Trophoblast cell (in vitro differentiated cells and primary cell): ENCODE measurements around the gene FUNDC1. TPM values are rescaled to one million over a fixed set of nuclear protein-coding genes. Genes with fewer than 3 reads are reported as not detected.

ENCODE experiments used
- DNase-seq, 2 donors: peaks; one replicate each; pipeline ENCODE4 v3.0.0-alpha.2; 2016
- H2AFZ ChIP-seq: 2 replicates; pipeline ENCODE4 v1.6.1; 2013; ENCODE audit warnings: low read length, moderate library complexity, mild to moderate bottlenecking; ENCODE audit not compliant: insufficient read depth, poor library complexity
- H2AK5ac ChIP-seq: 2 replicates; pipeline ENCODE4 v1.6.1; 2013; ENCODE audit warnings: mild to moderate bottlenecking, low read length
- H2BK120ac ChIP-seq: 2 replicates; pipeline ENCODE4 v1.6.1; 2013; ENCODE audit warnings: low read length, mild to moderate bottlenecking, moderate library complexity; ENCODE audit not compliant: insufficient read depth, poor library complexity
- H2BK12ac ChIP-seq: 2 replicates; pipeline ENCODE4 v1.6.1; 2013; ENCODE audit warnings: mild to moderate bottlenecking, low read length, moderate library complexity
- H2BK5ac ChIP-seq: 2 replicates; pipeline ENCODE4 v1.6.1; 2013; ENCODE audit warnings: low read length, low read depth, moderate library complexity, mild to moderate bottlenecking; ENCODE audit not compliant: poor library complexity
- H3K14ac ChIP-seq: 2 replicates; pipeline ENCODE4 v1.6.1; 2013; ENCODE audit warnings: mild to moderate bottlenecking, low read length
- H3K18ac ChIP-seq: 2 replicates; pipeline ENCODE4 v1.6.1; 2013; ENCODE audit warnings: mild to moderate bottlenecking, low read length
- H3K23ac ChIP-seq: 2 replicates; pipeline ENCODE4 v1.6.1; 2013; ENCODE audit warnings: low read length
- H3K27ac ChIP-seq: 2 replicates; pipeline ENCODE4 v1.5.1; 2013; ENCODE audit warnings: low read depth, mild to moderate bottlenecking, inconsistent platforms, low read length, moderate library complexity
- H3K27me3 ChIP-seq: 2 replicates; pipeline ENCODE4 v1.6.1; 2013; ENCODE audit warnings: inconsistent platforms, mild to moderate bottlenecking, low read length, moderate library complexity; ENCODE audit not compliant: insufficient read depth
- H3K36me3 ChIP-seq, 2 experiments: 1 replicate in 1 of 2; 2 replicates in 1 of 2; pipeline ENCODE4 v1.6.1; 2013; ENCODE audit warnings: low read length in 2 of 2, mild to moderate bottlenecking in 2 of 2, moderate library complexity in 1 of 2; ENCODE audit not compliant: insufficient read depth in 2 of 2, control insufficient read depth in 1 of 2
- H3K4ac ChIP-seq: 2 replicates; pipeline ENCODE4 v1.6.1; 2013; ENCODE audit warnings: low read depth, mild to moderate bottlenecking, low read length, moderate library complexity
- H3K4me1 ChIP-seq, 2 experiments: 1 replicate in 1 of 2; 2 replicates in 1 of 2; pipeline ENCODE4 v1.6.1; 2013; ENCODE audit warnings: low read length in 2 of 2, mild to moderate bottlenecking in 2 of 2, moderate library complexity in 1 of 2; ENCODE audit not compliant: insufficient read depth in 2 of 2, control insufficient read depth in 1 of 2
- H3K4me2 ChIP-seq: 2 replicates; pipeline ENCODE4 v1.6.1; 2013; ENCODE audit warnings: inconsistent platforms, mild to moderate bottlenecking, low read length, moderate library complexity
- H3K4me3 ChIP-seq: 2 replicates; pipeline ENCODE4 v1.5.1; 2013; ENCODE audit warnings: mild to moderate bottlenecking, low read depth, low read length, inconsistent platforms
- H3K79me1 ChIP-seq: one replicate; pipeline ENCODE4 v1.6.1; 2013; ENCODE audit warnings: low read length
- H3K79me2 ChIP-seq: 2 replicates; pipeline ENCODE4 v1.6.1; 2013; ENCODE audit warnings: low read length, mild to moderate bottlenecking; ENCODE audit not compliant: control insufficient read depth, insufficient read depth, poor library complexity
- H3K9ac ChIP-seq: 2 replicates; pipeline ENCODE4 v1.6.1; 2013; ENCODE audit warnings: mild to moderate bottlenecking, low read length
- H3K9me3 ChIP-seq: 2 replicates; pipeline ENCODE4 v1.6.1; 2013; ENCODE audit warnings: low read depth, mild to moderate bottlenecking, control low read depth, inconsistent platforms, low read length; ENCODE audit not compliant: insufficient read depth
- H4K12ac ChIP-seq: 2 replicates; pipeline ENCODE4 v1.6.1; 2013; ENCODE audit warnings: low read depth, mild to moderate bottlenecking, low read length, moderate library complexity
- H4K8ac ChIP-seq: 2 replicates; pipeline ENCODE4 v1.6.1; 2013; ENCODE audit warnings: low read depth, mild to moderate bottlenecking, low read length, moderate library complexity
- H4K91ac ChIP-seq: one replicate; pipeline ENCODE4 v1.6.1; 2013; ENCODE audit warnings: low read depth, mild to moderate bottlenecking, low read length, moderate library complexity
- WGBS: extraction: QIAGEN DNeasy Blood & Tissue Kit; methylation state at CpG from one replicate; pipeline ENCODE4 v1.1.7; 2013; ENCODE audit warnings: missing lambda C conversion rate; ENCODE audit not compliant: insufficient read length, insufficient coverage; ENCODE audit errors: extremely low coverage; 5-methylcytosine and 5-hydroxymethylcytosine counted together
- polyA plus RNA-seq: library from polyadenylated mRNA; stranded (reverse); fragments of 200-250 nt; gene quantifications from 2 replicates; pipeline ENCODE4 v1.2.3, GENCODE V29; 2013

FUNDC1 gene, protein sequence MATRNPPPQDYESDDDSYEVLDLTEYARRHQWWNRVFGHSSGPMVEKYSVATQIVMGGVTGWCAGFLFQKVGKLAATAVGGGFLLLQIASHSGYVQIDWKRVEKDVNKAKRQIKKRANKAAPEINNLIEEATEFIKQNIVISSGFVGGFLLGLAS
- 18.2 and 18.5 TPM in 2 replicates for polyA plus RNA-seq

DNA sequence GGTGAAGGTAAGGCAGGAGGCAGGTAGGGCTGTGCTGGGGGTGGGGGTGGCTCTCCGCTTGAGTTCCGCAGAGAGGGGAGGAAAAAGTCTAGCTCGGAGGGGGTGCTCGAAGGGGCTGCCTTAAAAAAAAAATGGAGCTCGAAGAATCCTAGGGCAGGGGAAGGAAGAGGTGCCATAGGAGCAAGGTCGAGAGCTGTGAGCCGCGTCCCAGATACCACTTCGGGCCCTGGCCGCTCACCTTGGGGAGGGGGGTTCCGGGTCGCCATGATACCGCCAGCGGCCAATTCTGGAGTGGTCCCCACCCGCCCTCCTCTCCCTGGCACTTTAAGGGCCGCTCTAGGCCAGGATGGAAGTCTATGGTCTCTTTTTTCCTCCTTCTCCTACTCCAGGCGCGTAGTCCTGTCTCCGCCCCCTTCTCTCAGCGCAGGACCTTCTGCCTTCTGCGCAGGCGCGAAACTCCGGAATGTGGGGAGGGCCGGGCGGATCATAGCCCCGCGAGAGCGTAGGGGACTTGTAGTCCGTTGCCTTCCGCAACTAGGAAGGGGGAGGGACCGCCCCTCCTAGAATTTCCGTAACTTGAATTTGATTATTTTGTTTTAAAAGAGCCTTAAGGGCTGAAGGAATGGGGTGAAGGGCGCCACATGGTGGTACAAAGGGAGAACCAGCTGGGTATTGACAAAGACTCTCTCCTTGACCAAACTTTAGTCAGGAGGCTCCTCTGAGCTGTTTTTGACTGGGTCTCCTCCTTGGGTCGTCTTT lies at the start of gene FUNDC1:
TSS of gene FUNDC1 (minus strand) at position 293 of the 759 bp plus-strand sequence. CDS start at position 266, 27 bp downstream.
- H3K4me1 ChIP-seq = no peaks in the 10 kb centered on the region
- H3K79me1 ChIP-seq = peaks cover 6% of the 10 kb centered on the region
- H3K23ac ChIP-seq = no peak within 1 kb of the TSS
- WGBS = no CpG with 5 or more reads among the region's 35 CpGs
- H4K12ac ChIP-seq = peak within 1 kb of the TSS; percentile 90
- H2BK120ac ChIP-seq = peak within 1 kb of the TSS; percentile 88
- peak within 1 kb of the TSS; percentile 90 for H4K91ac ChIP-seq
- H3K36me3 ChIP-seq = peaks cover 0 to 1% of the 10 kb centered on the region in 2 experiments
- H4K8ac ChIP-seq = peak within 1 kb of the TSS; percentile 95
- H3K4me3 ChIP-seq = peak within 1 kb of the TSS; percentile 70
- H3K14ac ChIP-seq = peak within 1 kb of the TSS; percentile 93
- H3K9me3 ChIP-seq = no peaks in the 10 kb centered on the region
- peak within 1 kb of the TSS; percentile 40 for H2BK12ac ChIP-seq
- H3K4ac ChIP-seq = peak within 1 kb of the TSS; percentile 93
- peak within 1 kb of the TSS; percentile 86 for H3K4me2 ChIP-seq
- H3K27ac ChIP-seq = no peak within 1 kb of the TSS
- peaks cover 5% of the 10 kb centered on the region for H3K79me2 ChIP-seq
- H3K18ac ChIP-seq = peak within 1 kb of the TSS; percentile 94
- peak; percentile 90 to 93 for DNase-seq
- H2AK5ac ChIP-seq = no peak within 1 kb of the TSS
- H2BK5ac ChIP-seq = peak within 1 kb of the TSS; percentile 76
- peak within 1 kb of the TSS; percentile 86 for H3K9ac ChIP-seq
- peak within 1 kb of the TSS; percentile 90 for H2AFZ ChIP-seq
- no peaks in the 10 kb centered on the region for H3K27me3 ChIP-seq

DNA sequence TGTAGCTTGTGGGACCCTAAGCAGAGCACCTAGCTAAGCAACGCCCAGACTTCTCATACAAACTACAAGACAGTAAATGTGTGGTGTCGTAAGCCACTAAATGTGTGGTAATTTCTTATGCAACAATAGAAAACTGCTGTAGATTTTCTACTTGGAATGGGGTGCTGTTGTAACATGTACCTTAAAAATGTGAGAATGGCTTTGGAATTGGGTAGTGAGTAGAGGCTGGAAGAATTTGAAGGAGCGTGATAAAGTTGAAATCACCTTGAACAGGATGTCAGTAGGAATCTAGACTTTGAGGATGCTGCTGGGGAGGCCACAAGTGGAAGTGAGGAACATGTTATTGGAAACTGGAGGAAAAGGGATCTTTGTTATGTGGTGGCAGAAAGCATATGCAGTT lies 43.2 kb upstream of the FUNDC1 start:
- Histone ChIP-seq H3K27me3 (no peaks in the 10 kb centered on the region), H3K4ac (no peak overlapping the region), H4K91ac (no peak overlapping the region), H3K4me2 (no peak overlapping the region), H2BK12ac (no peak overlapping the region), H3K79me2 (no peaks in the 10 kb centered on the region), H3K27ac (no peak overlapping the region), H2AFZ (no peak overlapping the region), H3K9me3 (no peaks in the 10 kb centered on the region), H3K4me1 (no peaks in the 10 kb centered on the region), H3K18ac (no peak overlapping the region), H2AK5ac (no peak overlapping the region), H4K8ac (no peak overlapping the region), H3K79me1 (no peaks in the 10 kb centered on the region), H2BK5ac (no peak overlapping the region), H2BK120ac (no peak overlapping the region), H3K9ac (no peak overlapping the region), H3K36me3 (no peaks in the 10 kb centered on the region), H3K4me3 (no peak overlapping the region), H3K14ac (no peak overlapping the region), H4K12ac (no peak overlapping the region), H3K23ac (no peak overlapping the region)
- no peak for DNase-seq
- no CpG with 5 or more reads among the region's 3 CpGs for WGBS

DNA sequence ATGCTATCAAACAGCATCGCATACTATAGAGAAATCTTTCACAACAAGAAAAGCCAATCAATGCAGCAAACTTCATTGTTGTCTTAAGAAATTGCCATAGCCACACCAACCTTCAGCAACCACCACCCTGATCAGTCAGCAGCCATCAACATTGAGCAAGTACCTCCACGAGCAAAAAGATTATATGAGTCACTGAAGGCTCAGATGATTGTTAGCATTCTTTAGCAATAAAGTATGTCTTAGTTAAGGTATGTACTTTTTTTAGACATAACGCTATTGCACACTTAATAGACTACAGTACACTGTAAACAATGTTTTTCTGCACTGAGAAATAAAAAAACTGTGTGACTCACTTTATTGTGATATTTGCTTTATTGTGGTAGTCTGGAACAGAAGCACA lies 37.8 kb upstream of the FUNDC1 start:
- Histone ChIP-seq H2BK5ac (no peak overlapping the region), H4K12ac (no peak overlapping the region), H3K4me3 (no peak overlapping the region), H3K18ac (no peak overlapping the region), H3K14ac (no peak overlapping the region), H3K4me2 (no peak overlapping the region), H3K9ac (no peak overlapping the region), H2BK120ac (no peak overlapping the region), H3K27me3 (no peaks in the 10 kb centered on the region), H3K4me1 (no peaks in the 10 kb centered on the region), H4K91ac (no peak overlapping the region), H2BK12ac (no peak overlapping the region), H2AK5ac (no peak overlapping the region), H3K9me3 (no peaks in the 10 kb centered on the region), H4K8ac (no peak overlapping the region), H2AFZ (no peak overlapping the region), H3K27ac (no peak overlapping the region), H3K79me1 (no peaks in the 10 kb centered on the region), H3K23ac (no peak overlapping the region), H3K4ac (no peak overlapping the region), H3K36me3 (no peaks in the 10 kb centered on the region), H3K79me2 (no peaks in the 10 kb centered on the region)
- peak; percentile 20 to 81 for DNase-seq
- no CpG with 5 or more reads among the region's 3 CpGs for WGBS

DNA sequence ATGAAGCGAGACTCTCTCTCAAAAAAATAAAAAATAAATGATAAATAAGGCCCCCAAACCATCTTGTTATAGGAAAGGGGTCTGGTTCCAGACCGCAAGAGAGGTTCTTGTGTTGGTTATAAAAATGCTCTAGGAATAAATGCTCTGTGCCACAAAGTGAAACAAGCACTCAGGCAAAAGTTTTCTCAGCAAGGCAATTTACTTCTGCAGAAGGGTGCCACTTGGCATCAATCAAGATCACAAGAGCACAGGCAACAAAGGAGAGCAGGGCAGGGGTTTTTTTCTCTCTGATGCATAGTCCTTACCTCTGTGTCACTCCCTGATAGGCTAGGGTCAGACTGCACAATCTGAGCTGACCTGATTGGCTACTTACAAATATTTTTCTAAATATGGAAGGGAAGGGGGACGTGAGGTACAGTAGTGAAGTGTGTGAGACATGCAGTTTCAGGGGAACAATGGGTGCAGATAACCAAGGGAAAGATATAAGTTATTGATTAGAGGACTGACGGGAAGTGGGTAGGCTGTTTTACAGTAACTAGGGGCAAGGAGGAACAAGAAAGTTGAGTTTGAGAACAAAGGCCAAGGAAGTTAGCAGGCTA lies 29.8 kb upstream of the FUNDC1 start:
- Histone ChIP-seq H3K79me1 (no peaks in the 10 kb centered on the region), H3K9me3 (no peaks in the 10 kb centered on the region), H3K4ac (no peak overlapping the region), H3K27ac (no peak overlapping the region), H4K12ac (no peak overlapping the region), H2BK12ac (no peak overlapping the region), H3K36me3 (no peaks in the 10 kb centered on the region), H2AK5ac (no peak overlapping the region), H3K4me2 (no peak overlapping the region), H2BK5ac (no peak overlapping the region), H3K27me3 (no peaks in the 10 kb centered on the region), H4K91ac (no peak overlapping the region), H3K23ac (no peak overlapping the region), H2AFZ (no peak overlapping the region), H3K79me2 (no peaks in the 10 kb centered on the region), H3K9ac (no peak overlapping the region), H3K4me1 (no peaks in the 10 kb centered on the region), H3K14ac (no peak overlapping the region), H4K8ac (no peak overlapping the region), H3K18ac (no peak overlapping the region), H2BK120ac (no peak overlapping the region), H3K4me3 (no peak overlapping the region)
- no peak for DNase-seq
- WGBS = no CpG with 5 or more reads among the region's 4 CpGs
